Measurements from ENCODE around the gene CCDC186.

The CCDC186 gene

GRCh38 chr10:114208351-114208750 lies 34.3 kb upstream of the CCDC186 start:
- Histone ChIP-seq H3K9me2 (replicated peaks; ENCODE audit: control insufficient read depth, low read length) (no peaks in the 10 kb centered on the region), H3F3A (ENCODE audit: control insufficient read depth, insufficient read depth) (no peaks in the 10 kb centered on the region), H3K4me2 (ENCODE audit: low read length) (no peak overlapping the region), H3K4me1 (ENCODE audit: control insufficient read depth, low read length) (no peaks in the 10 kb centered on the region), H3K4me3 (ENCODE audit: low read length) (no peak overlapping the region), H3K79me2 (ENCODE audit: control insufficient read depth, low read length) (no peaks in the 10 kb centered on the region), H3K9me3 (ENCODE audit: control insufficient read depth, insufficient read depth, low read length) (no peaks in the 10 kb centered on the region), H3K36me3 (ENCODE audit: control insufficient read depth, low read length) (no peaks in the 10 kb centered on the region), H4K20me1 (ENCODE audit: control insufficient read depth, insufficient read depth, low read depth, low read length) (no peaks in the 10 kb centered on the region), H3K27ac (ENCODE audit: low read depth, low read length) (no peak overlapping the region), H3K27me3 (ENCODE audit: control insufficient read depth, low read length) (peaks cover 9% of the 10 kb centered on the region)
- no peak for TF ChIP-seq EZH2phosphoT487 (IDR thresholded peaks at IDR 0.05; ENCODE audit: borderline replicate concordance, low read length)
- TF ChIP-seq CTCF (IDR thresholded peaks at IDR 0.05; ENCODE audit: low read depth, low read length, poor library complexity, severe bottlenecking): no peak

- H3K4me1 ChIP-seq (ENCODE audit: control insufficient read depth, low read length): no peaks in the 10 kb centered on the region
- H3K36me3 ChIP-seq (ENCODE audit: control insufficient read depth, low read length): no peaks in the 10 kb centered on the region
- H3K9me3 ChIP-seq (ENCODE audit: control insufficient read depth, insufficient read depth, low read length): no peaks in the 10 kb centered on the region
- TF ChIP-seq CTCF (IDR thresholded peaks at IDR 0.05; ENCODE audit: low read depth, low read length, poor library complexity, severe bottlenecking) (no peak), EZH2phosphoT487 (IDR thresholded peaks at IDR 0.05; ENCODE audit: borderline replicate concordance, low read length) (no peak)
- no peak overlapping the region for H3K27ac ChIP-seq (ENCODE audit: low read depth, low read length)
- no peaks in the 10 kb centered on the region for H3K9me2 ChIP-seq (replicated peaks; ENCODE audit: control insufficient read depth, low read length)
- H3K79me2 ChIP-seq (ENCODE audit: control insufficient read depth, low read length): no peaks in the 10 kb centered on the region
- H3K4me3 ChIP-seq (ENCODE audit: low read length): no peak overlapping the region
- H3K4me2 ChIP-seq (ENCODE audit: low read length): no peak overlapping the region
- no peaks in the 10 kb centered on the region for H3F3A ChIP-seq (ENCODE audit: control insufficient read depth, insufficient read depth)
- no peaks in the 10 kb centered on the region for H4K20me1 ChIP-seq (ENCODE audit: control insufficient read depth, insufficient read depth, low read depth, low read length)
- peaks cover 11% of the 10 kb centered on the region for H3K27me3 ChIP-seq (ENCODE audit: control insufficient read depth, low read length)
Observed at GRCh38 chr10:114207349-114207748, 33.3 kb upstream of the CCDC186 start.

GRCh38 chr10:114206902-114207301 lies 32.9 kb upstream of the CCDC186 start:
- H3K27me3 ChIP-seq (ENCODE audit: control insufficient read depth, low read length): peaks cover 11% of the 10 kb centered on the region
- no peak for TF ChIP-seq CTCF (IDR thresholded peaks at IDR 0.05; ENCODE audit: low read depth, low read length, poor library complexity, severe bottlenecking)
- TF ChIP-seq EZH2phosphoT487 (IDR thresholded peaks at IDR 0.05; ENCODE audit: borderline replicate concordance, low read length): no peak
- H3K79me2 ChIP-seq (ENCODE audit: control insufficient read depth, low read length): no peaks in the 10 kb centered on the region
- H3K4me2 ChIP-seq (ENCODE audit: low read length): no peak overlapping the region
- no peak overlapping the region for H3K27ac ChIP-seq (ENCODE audit: low read depth, low read length)
- no peaks in the 10 kb centered on the region for H3K4me1 ChIP-seq (ENCODE audit: control insufficient read depth, low read length)
- no peaks in the 10 kb centered on the region for H3K36me3 ChIP-seq (ENCODE audit: control insufficient read depth, low read length)
- no peaks in the 10 kb centered on the region for H3F3A ChIP-seq (ENCODE audit: control insufficient read depth, insufficient read depth)
- no peaks in the 10 kb centered on the region for H4K20me1 ChIP-seq (ENCODE audit: control insufficient read depth, insufficient read depth, low read depth, low read length)
- H3K9me3 ChIP-seq (ENCODE audit: control insufficient read depth, insufficient read depth, low read length): no peaks in the 10 kb centered on the region
- H3K4me3 ChIP-seq (ENCODE audit: low read length): no peak overlapping the region
- no peaks in the 10 kb centered on the region for H3K9me2 ChIP-seq (replicated peaks; ENCODE audit: control insufficient read depth, low read length)

DNA sequence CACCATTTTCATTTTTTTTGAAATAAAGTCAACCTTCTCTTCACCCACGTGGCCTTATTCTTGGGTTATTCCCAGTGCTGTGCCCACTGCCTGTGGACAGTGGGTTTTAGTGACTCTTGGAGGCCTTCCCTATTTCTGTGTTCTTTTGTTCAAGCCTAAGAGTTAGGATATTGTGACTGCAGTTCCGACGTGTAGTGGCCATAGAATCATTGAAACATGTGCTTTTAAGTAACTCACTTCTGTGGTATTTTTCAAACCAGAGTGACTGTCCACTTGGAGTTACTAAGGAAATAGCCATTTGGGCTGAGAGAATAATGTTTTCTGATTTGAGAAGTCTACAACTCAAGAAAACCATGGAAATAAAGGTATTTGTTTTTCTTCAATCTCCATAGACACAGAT lies 28.8 kb upstream of the CCDC186 start:
- TF ChIP-seq CTCF (IDR thresholded peaks at IDR 0.05; ENCODE audit: low read depth, low read length, poor library complexity, severe bottlenecking) (no peak), EZH2phosphoT487 (IDR thresholded peaks at IDR 0.05; ENCODE audit: borderline replicate concordance, low read length) (no peak)
- no peaks in the 10 kb centered on the region for H3K4me1 ChIP-seq (ENCODE audit: control insufficient read depth, low read length)
- H3K27me3 ChIP-seq (ENCODE audit: control insufficient read depth, low read length): peaks cover 7% of the 10 kb centered on the region
- H3K36me3 ChIP-seq (ENCODE audit: control insufficient read depth, low read length): no peaks in the 10 kb centered on the region
- H3K79me2 ChIP-seq (ENCODE audit: control insufficient read depth, low read length): no peaks in the 10 kb centered on the region
- no peak overlapping the region for H3K4me2 ChIP-seq (ENCODE audit: low read length)
- H3K27ac ChIP-seq (ENCODE audit: low read depth, low read length): no peak overlapping the region
- H3K9me2 ChIP-seq (replicated peaks; ENCODE audit: control insufficient read depth, low read length): no peaks in the 10 kb centered on the region
- H3K9me3 ChIP-seq (ENCODE audit: control insufficient read depth, insufficient read depth, low read length): no peaks in the 10 kb centered on the region
- H3K4me3 ChIP-seq (ENCODE audit: low read length): no peak overlapping the region
- no peaks in the 10 kb centered on the region for H4K20me1 ChIP-seq (ENCODE audit: control insufficient read depth, insufficient read depth, low read depth, low read length)
- H3F3A ChIP-seq (ENCODE audit: control insufficient read depth, insufficient read depth): no peaks in the 10 kb centered on the region
